AG10803 (cell line): ENCODE results near the gene TTC21B.
"Not testable (repeated sequence)": the region's sequence is repeated elsewhere in the genome, so short reads cannot be mapped to it uniquely, and the experiment has no call there.

ENCODE experiments used
- DNase-seq: peaks from one replicate; pipeline ENCODE4 v3.0.0; 2010; ENCODE audit warnings: low read depth
- H3K4me3 ChIP-seq: 2 replicates; pipeline ENCODE4 v1.5.1; 2011; ENCODE audit warnings: mild to moderate bottlenecking, low read length, control low read depth
- CTCF ChIP-seq: conservative IDR thresholded peaks from 2 replicates; pipeline ENCODE4 v1.5.1; 2011; ENCODE audit warnings: mild to moderate bottlenecking, low read length, control low read depth, inconsistent platforms

TTC21B gene

GRCh38 chr2:165863810-165864261, 89.7 kb downstream of the TTC21B start:
- H3K4me3 ChIP-seq: no peak overlapping the region
- no peak for TF ChIP-seq CTCF
- DNase-seq: no peak

- not testable (repeated sequence) for H3K4me3 ChIP-seq, DNase-seq
Observed at GRCh38 chr2:165861083-165861482, 92.5 kb downstream of the TTC21B start.

DNA sequence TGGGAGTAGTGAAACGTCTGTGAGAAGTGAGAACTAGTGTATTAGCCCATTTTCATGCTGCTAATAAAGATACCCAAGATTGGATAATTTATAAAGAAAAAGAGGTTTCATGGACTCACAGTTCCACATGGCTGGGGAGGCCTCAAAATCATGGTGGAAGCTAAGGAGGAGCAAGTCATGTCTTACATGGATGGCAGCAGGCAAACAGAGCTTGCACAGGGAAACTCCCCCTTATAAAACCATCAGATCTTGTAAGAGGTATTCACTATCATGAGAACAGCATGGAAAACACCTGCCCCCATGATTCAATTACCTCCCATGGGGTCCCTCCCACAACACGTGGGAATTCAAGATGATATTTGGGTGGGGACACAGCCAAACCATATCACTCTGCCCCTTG, 93.9 kb downstream of the TTC21B start:
- not testable (repeated sequence) for DNase-seq, H3K4me3 ChIP-seq

GRCh38 chr2:165857876-165858275, 95.7 kb downstream of the TTC21B start:
- peak; percentile 13 for DNase-seq
- no peak for TF ChIP-seq CTCF
- H3K4me3 ChIP-seq: no peak overlapping the region

GRCh38 chr2:165852394-165852793, 101.2 kb downstream of the TTC21B start:
- DNase-seq: no peak
- no peak overlapping the region for H3K4me3 ChIP-seq
- no peak for TF ChIP-seq CTCF

DNA sequence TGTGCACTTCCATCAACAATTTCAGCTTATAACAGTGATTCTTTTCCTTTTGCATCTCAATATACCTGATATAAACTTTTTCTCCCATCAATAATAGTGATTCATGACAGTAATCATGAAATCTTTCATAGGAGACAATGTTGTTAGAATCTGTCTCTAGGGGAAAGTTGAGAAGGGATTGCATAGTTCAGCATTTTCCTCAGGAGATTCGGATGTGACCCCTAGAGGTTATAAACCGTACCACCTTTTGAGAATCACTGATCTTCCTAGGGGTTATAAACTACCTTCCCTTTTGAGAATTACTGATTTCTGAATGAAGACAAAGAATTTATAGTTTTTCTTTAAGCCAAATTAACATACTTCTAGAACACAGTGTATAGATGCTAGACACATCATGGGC, 106.6 kb downstream of the TTC21B start:
- no peak for DNase-seq
- H3K4me3 ChIP-seq: no peak overlapping the region
- TF ChIP-seq CTCF: no peak; the same call in 1 of the 2 replicates

DNA sequence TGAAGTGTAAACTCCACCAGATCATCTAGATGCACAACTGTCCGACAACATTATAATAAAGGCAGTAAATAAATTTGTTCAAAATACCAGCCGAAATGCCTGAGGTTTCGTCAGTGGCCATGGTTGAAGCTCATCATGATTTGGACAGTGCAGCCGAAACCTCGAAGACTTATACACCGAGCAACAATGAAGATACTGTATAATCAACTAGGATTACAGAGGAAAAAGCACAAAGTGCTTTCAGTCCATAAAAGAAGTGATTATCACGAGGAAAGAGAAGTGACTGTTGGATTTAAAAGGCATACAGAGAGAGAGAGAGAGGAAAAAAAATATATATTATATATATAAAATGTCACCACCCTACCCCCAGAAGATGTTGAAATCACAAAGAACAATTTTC, 107.5 kb downstream of the TTC21B start:
- H3K4me3 ChIP-seq: no peak overlapping the region
- no peak for DNase-seq
- TF ChIP-seq CTCF: no peak

DNA sequence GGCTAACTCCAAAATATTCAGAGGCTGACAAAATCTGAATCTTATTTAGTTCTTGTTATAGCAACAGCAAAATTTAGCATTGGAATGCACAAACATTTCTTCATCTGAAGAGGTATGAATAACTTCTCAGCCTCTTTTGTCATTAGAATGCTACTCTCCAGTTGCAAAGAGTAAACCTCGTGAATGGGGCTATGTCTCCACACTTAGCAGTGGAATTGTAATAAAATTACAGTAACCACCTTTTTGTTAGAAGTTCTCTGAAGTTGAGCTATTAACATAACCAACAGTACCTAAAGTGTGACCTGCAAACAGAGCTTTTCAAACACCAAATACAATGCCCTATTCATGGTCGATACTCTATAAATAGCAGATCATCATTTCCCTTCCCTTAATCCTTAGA, 109.4 kb downstream of the TTC21B start:
- no peak for TF ChIP-seq CTCF
- no peak overlapping the region for H3K4me3 ChIP-seq
- DNase-seq: peak; percentile 24
